WERI-Rb-1 (cell line): ENCODE data around the gene EHBP1L1.

ENCODE experiments used
- DNase-seq: peaks from one replicate; pipeline ENCODE4 v3.0.0-alpha.2; 2020
- H3K27ac ChIP-seq: fragments of 250-450 bp; sonication (Bioruptor Pico); 2 replicates; pipeline ENCODE4 v1.5.1; 2020; ENCODE audit warnings: mild to moderate bottlenecking, moderate library complexity
- H3K27me3 ChIP-seq: fragments of 250-450 bp; sonication (Bioruptor Pico); 2 replicates; pipeline ENCODE4 v1.5.1; 2021; ENCODE audit warnings: mild to moderate bottlenecking, low read depth, moderate library complexity; ENCODE audit not compliant: insufficient read depth, severe bottlenecking
- H3K36me3 ChIP-seq: fragments of 250-450 bp; sonication (Bioruptor Pico); 2 replicates; pipeline ENCODE4 v1.5.1; 2020; ENCODE audit warnings: mild to moderate bottlenecking, moderate library complexity
- H3K4me3 ChIP-seq: 2 replicates; pipeline ENCODE4 v1.5.1; 2011; ENCODE audit warnings: low read depth, mild to moderate bottlenecking, control low read depth, low read length
- H3K9me3 ChIP-seq: fragments of 250-450 bp; sonication (Bioruptor Pico); 2 replicates; pipeline ENCODE4 v1.5.1; 2021; ENCODE audit warnings: mild to moderate bottlenecking, moderate library complexity; ENCODE audit not compliant: severe bottlenecking
- TF ChIP-seq, protein P1 (sequence below): IDR thresholded peaks from 2 replicates; pipeline ENCODE4 v1.5.1; 2011; ENCODE audit warnings: low read depth, mild to moderate bottlenecking, control low read depth, inconsistent platforms, low read length

The EHBP1L1 gene

GRCh38 chr11:65616575-65617001, 40.7 kb downstream of the EHBP1L1 start:
- Histone ChIP-seq H3K36me3 (peaks cover 63% of the 10 kb centered on the region), H3K9me3 (no peaks in the 10 kb centered on the region), H3K27ac (peak overlapping the region; percentile 86), H3K27me3 (no peaks in the 10 kb centered on the region), H3K4me3 (peak overlapping the region; percentile 71)
- TF ChIP-seq, protein P1, sequence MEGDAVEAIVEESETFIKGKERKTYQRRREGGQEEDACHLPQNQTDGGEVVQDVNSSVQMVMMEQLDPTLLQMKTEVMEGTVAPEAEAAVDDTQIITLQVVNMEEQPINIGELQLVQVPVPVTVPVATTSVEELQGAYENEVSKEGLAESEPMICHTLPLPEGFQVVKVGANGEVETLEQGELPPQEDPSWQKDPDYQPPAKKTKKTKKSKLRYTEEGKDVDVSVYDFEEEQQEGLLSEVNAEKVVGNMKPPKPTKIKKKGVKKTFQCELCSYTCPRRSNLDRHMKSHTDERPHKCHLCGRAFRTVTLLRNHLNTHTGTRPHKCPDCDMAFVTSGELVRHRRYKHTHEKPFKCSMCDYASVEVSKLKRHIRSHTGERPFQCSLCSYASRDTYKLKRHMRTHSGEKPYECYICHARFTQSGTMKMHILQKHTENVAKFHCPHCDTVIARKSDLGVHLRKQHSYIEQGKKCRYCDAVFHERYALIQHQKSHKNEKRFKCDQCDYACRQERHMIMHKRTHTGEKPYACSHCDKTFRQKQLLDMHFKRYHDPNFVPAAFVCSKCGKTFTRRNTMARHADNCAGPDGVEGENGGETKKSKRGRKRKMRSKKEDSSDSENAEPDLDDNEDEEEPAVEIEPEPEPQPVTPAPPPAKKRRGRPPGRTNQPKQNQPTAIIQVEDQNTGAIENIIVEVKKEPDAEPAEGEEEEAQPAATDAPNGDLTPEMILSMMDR: no peak
- DNase-seq: no peak

- Histone ChIP-seq H3K4me3 (no peak overlapping the region), H3K27ac (no peak overlapping the region), H3K36me3 (peaks cover 58% of the 10 kb centered on the region), H3K9me3 (no peaks in the 10 kb centered on the region), H3K27me3 (no peaks in the 10 kb centered on the region)
- no peak for DNase-seq
- TF ChIP-seq, protein P1: no peak
These were observed 41.4 kb downstream of the EHBP1L1 start for GRCh38 chr11:65617136-65617850.

GRCh38 chr11:65617990-65618751, 42.3 kb downstream of the EHBP1L1 start:
- DNase-seq: no peak
- TF ChIP-seq, protein P1: no peak
- Histone ChIP-seq H3K36me3 (peaks cover 55% of the 10 kb centered on the region), H3K9me3 (no peaks in the 10 kb centered on the region), H3K27me3 (no peaks in the 10 kb centered on the region), H3K27ac (no peak overlapping the region), H3K4me3 (no peak overlapping the region)

DNA sequence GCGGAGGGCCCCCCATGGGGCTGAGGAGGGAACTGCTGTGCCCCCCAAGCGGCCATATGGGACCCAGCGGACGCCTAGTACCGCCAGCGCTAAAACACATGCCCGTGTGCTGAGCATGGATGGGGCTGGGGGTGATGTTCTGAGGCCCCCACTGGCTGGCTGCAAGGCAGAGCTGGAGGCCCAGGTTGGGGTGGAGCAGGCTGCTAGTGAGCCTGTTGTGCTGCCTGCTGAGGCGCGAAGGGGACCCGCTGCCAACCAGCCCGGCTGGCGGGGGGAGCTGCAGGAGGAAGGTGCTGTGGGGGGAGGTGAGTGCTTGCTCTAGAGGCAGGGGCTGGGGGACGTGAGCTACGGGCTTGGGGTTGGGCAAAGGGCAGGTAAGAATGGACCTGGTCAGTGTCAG, 42.9 kb downstream of the EHBP1L1 start:
- TF ChIP-seq, protein P1: no peak
- Histone ChIP-seq H3K36me3 (peaks cover 60% of the 10 kb centered on the region), H3K27ac (no peak overlapping the region), H3K9me3 (no peaks in the 10 kb centered on the region), H3K4me3 (no peak overlapping the region), H3K27me3 (no peaks in the 10 kb centered on the region)
- no peak for DNase-seq

DNA sequence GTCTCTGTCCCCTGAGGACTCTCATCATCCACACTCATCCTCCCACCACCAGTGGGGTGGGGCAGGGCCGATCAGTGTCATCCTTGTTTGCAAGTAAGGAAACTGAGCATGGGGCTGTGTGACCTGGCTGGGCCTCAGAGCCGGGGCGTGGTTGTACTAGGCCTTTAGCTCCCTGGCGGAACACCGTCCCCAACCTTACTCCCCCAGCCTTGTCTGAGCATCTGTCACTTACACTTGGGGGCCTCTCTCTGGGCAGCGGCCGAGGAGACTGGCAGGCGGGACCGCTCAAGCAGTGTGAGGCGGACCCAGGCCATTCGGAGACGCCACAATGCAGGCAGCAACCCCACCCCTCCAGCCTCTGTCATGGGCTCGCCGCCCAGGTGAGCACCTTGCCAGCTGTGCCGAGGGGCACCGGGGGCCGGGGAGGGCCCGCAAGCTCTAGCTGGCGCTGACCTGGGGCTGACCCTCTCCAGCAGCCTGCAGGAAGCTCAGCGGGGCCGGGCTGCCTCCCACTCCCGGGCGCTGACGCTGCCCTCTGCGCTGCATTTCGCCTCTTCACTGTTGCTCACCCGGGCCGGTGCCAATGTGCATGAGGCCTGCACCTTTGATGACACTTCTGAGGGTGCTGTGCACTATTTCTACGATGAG, 43.6 kb downstream of the EHBP1L1 start:
- Histone ChIP-seq H3K4me3 (no peak overlapping the region), H3K9me3 (no peaks in the 10 kb centered on the region), H3K27me3 (no peaks in the 10 kb centered on the region), H3K27ac (no peak overlapping the region), H3K36me3 (peaks cover 65% of the 10 kb centered on the region)
- DNase-seq: no peak
- TF ChIP-seq, protein P1: no peak
